Prostate gland (tissue), 2 donors: Measurements from ENCODE around the gene THBS2.
"Not testable (repeated sequence)": the region's sequence is repeated elsewhere in the genome, so short reads cannot be mapped to it uniquely, and the experiment has no call there.

Source experiments
- POLR2A ChIP-seq: fragments of 450-650 bp; IDR thresholded peaks from one replicate; pipeline ENCODE4 v1.6.1; 2016; ENCODE audit warnings: antibody characterized with exemption, mild to moderate bottlenecking
- POLR2AphosphoS5 ChIP-seq: sonication (generic); formaldehyde crosslinking; IDR thresholded peaks from one replicate; pipeline ENCODE4 v1.6.1; 2017; ENCODE audit warnings: antibody characterized with exemption
- TF ChIP-seq, protein P1 (sequence below), 4 experiments: fragments of 200-600 bp in 2 of 4; fragments of 450-650 bp in 2 of 4; sonication (generic) in 2 of 4; IDR thresholded peaks; 1 replicate in 3 of 4; 2 replicates in 1 of 4; pipeline ENCODE4 v1.5.1; 2016 to 2019; ENCODE audit warnings: antibody characterized with exemption in 4 of 4, mild to moderate bottlenecking in 2 of 4, moderate library complexity in 2 of 4

DNA sequence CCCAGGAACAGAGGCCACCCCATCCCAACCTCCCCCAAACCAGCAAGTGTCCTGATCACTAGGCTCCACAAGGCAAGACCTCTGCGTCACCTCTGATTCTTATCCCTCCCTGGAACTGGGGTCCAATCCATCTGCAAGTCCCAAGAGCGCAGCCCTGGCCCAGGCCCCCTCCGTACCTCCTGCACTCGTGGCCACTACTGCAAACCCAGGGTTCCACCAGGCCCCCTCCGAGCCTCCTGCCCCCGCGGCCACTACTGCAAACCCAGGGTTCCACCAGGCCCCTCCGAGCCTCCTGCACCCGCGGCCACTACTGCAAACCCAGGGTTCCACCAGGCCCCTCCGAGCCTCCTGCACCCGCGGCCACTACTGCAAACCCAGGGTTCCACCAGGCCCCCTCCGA lies 9.0 kb upstream of the THBS2 start:
- not testable (repeated sequence) for TF ChIP-seq POLR2A, POLR2AphosphoS5
- TF ChIP-seq, protein P1, sequence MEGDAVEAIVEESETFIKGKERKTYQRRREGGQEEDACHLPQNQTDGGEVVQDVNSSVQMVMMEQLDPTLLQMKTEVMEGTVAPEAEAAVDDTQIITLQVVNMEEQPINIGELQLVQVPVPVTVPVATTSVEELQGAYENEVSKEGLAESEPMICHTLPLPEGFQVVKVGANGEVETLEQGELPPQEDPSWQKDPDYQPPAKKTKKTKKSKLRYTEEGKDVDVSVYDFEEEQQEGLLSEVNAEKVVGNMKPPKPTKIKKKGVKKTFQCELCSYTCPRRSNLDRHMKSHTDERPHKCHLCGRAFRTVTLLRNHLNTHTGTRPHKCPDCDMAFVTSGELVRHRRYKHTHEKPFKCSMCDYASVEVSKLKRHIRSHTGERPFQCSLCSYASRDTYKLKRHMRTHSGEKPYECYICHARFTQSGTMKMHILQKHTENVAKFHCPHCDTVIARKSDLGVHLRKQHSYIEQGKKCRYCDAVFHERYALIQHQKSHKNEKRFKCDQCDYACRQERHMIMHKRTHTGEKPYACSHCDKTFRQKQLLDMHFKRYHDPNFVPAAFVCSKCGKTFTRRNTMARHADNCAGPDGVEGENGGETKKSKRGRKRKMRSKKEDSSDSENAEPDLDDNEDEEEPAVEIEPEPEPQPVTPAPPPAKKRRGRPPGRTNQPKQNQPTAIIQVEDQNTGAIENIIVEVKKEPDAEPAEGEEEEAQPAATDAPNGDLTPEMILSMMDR (IDR thresholded peaks at IDR 0.05): not testable (repeated sequence)
